ENCODE data around the gene PCED1B. TPM values are rescaled to one million over a fixed set of nuclear protein-coding genes. Genes with fewer than 3 reads are reported as not detected.

Gene PCED1B
- total and polyA plus RNA-seq, 2 experiments from 2014 or later, result 3.6 to 6.6 TPM

- Histone ChIP-seq H3K4me1 (ENCODE audit: insufficient read depth) (peaks cover 13% of the 10 kb centered on the region), H3K79me2 (no peaks in the 10 kb centered on the region), H3K27ac (no peak overlapping the region), H3K36me3 (replicated peaks; ENCODE audit: insufficient read depth, low read depth) (no peaks in the 10 kb centered on the region), H3K9me3 (ENCODE audit: low read depth) (no peaks in the 10 kb centered on the region), H3K9me2 (replicated peaks; ENCODE audit: insufficient read depth) (no peaks in the 10 kb centered on the region), H3K27me3 (no peaks in the 10 kb centered on the region), H2AFZ (no peak overlapping the region), H4K20me1 (ENCODE audit: insufficient read depth, poor library complexity, severe bottlenecking) (no peaks in the 10 kb centered on the region), H3K4me3 (no peak overlapping the region), H3K4me2 (no peak overlapping the region)
- TF ChIP-seq CTCF (IDR thresholded peaks at IDR 0.05; ENCODE audit: poor library complexity), result no peak
- no peak for TF ChIP-seq EZH2phosphoT487 (IDR thresholded peaks at IDR 0.05; ENCODE audit: low read depth, severe bottlenecking, unreplicated experiment)
- TF ChIP-seq EZH2 (IDR thresholded peaks at IDR 0.05; ENCODE audit: borderline replicate concordance), result no peak
- WGBS (ENCODE audit: low lambda C conversion rate, missing lambda C conversion rate), result 82% methylated on average over 1 of the region's 1 CpG
- no peak for DNase-seq (ENCODE audit: low spot score)
These were observed 13.9 kb upstream of the PCED1B start for GRCh38 chr12:47065546-47065945.

GRCh38 chr12:47066278-47067025, 13.0 kb upstream of the PCED1B start:
- Histone ChIP-seq H3K36me3 (replicated peaks; ENCODE audit: insufficient read depth, low read depth) (no peaks in the 10 kb centered on the region), H2AFZ (no peak overlapping the region), H3K9me3 (ENCODE audit: low read depth) (no peaks in the 10 kb centered on the region), H3K4me2 (no peak overlapping the region), H4K20me1 (ENCODE audit: insufficient read depth, poor library complexity, severe bottlenecking) (no peaks in the 10 kb centered on the region), H3K79me2 (no peaks in the 10 kb centered on the region), H3K9me2 (replicated peaks; ENCODE audit: insufficient read depth) (no peaks in the 10 kb centered on the region), H3K4me3 (no peak overlapping the region), H3K27me3 (no peaks in the 10 kb centered on the region), H3K27ac (no peak overlapping the region), H3K4me1 (ENCODE audit: insufficient read depth) (peaks cover 13% of the 10 kb centered on the region)
- DNase-seq (ENCODE audit: low spot score), result no peak
- TF ChIP-seq EZH2phosphoT487 (IDR thresholded peaks at IDR 0.05; ENCODE audit: low read depth, severe bottlenecking, unreplicated experiment) (no peak), EZH2 (IDR thresholded peaks at IDR 0.05; ENCODE audit: borderline replicate concordance) (no peak), CTCF (IDR thresholded peaks at IDR 0.05; ENCODE audit: poor library complexity) (no peak)
- 87% methylated on average over 6 of the region's 6 CpGs for WGBS (ENCODE audit: low lambda C conversion rate, missing lambda C conversion rate)

- no peaks in the 10 kb centered on the region for H3K9me3 ChIP-seq (ENCODE audit: low read depth)
- no peak overlapping the region for H3K27ac ChIP-seq
- H3K4me2 ChIP-seq, result no peak overlapping the region
- 97% methylated on average over 1 of the region's 1 CpG for WGBS (ENCODE audit: low lambda C conversion rate, missing lambda C conversion rate)
- DNase-seq (ENCODE audit: low spot score), result no peak
- H3K4me3 ChIP-seq, result no peak overlapping the region
- no peak overlapping the region for H2AFZ ChIP-seq
- no peaks in the 10 kb centered on the region for H3K27me3 ChIP-seq
- no peaks in the 10 kb centered on the region for H4K20me1 ChIP-seq (ENCODE audit: insufficient read depth, poor library complexity, severe bottlenecking)
- no peaks in the 10 kb centered on the region for H3K79me2 ChIP-seq
- TF ChIP-seq EZH2 (IDR thresholded peaks at IDR 0.05; ENCODE audit: borderline replicate concordance) (no peak), CTCF (IDR thresholded peaks at IDR 0.05; ENCODE audit: poor library complexity) (no peak), EZH2phosphoT487 (IDR thresholded peaks at IDR 0.05; ENCODE audit: low read depth, severe bottlenecking, unreplicated experiment) (no peak)
- H3K9me2 ChIP-seq (replicated peaks; ENCODE audit: insufficient read depth), result no peaks in the 10 kb centered on the region
- H3K36me3 ChIP-seq (replicated peaks; ENCODE audit: insufficient read depth, low read depth), result no peaks in the 10 kb centered on the region
- peaks cover 13% of the 10 kb centered on the region for H3K4me1 ChIP-seq (ENCODE audit: insufficient read depth)
These were observed 12.2 kb upstream of the PCED1B start for GRCh38 chr12:47067176-47067575.
